ENCODE results near the gene MYCBPAP.

MYCBPAP gene

GRCh38 chr17:50569592-50569991 lies 61.4 kb downstream of the MYCBPAP start:
- CTCF ChIA-PET, result no interaction called here
- POLR2A ChIA-PET (ENCODE audit: low non-redundant PET), result no interaction called here

GRCh38 chr17:50570032-50570431 lies 61.8 kb downstream of the MYCBPAP start:
- no peak for TF ChIP-seq CTCF (conservative IDR thresholded peaks at IDR 0.05; ENCODE audit: low read depth)
- H3K27ac ChIP-seq, result no peak overlapping the region
- ChIA-PET CTCF (no interaction called here), POLR2A (ENCODE audit: low non-redundant PET) (no interaction called here)
- DNase-seq (ENCODE audit: low spot score), result no peak

More at GRCh38 chr17:50569592-50569991, 61.4 kb downstream of the MYCBPAP start:
- TF ChIP-seq CTCF (conservative IDR thresholded peaks at IDR 0.05; ENCODE audit: low read depth), result no peak
- no peak overlapping the region for H3K27ac ChIP-seq
- no peak for DNase-seq (ENCODE audit: low spot score)

- H3K27ac ChIP-seq, result no peak overlapping the region
- TF ChIP-seq CTCF (conservative IDR thresholded peaks at IDR 0.05; ENCODE audit: low read depth), result no peak
- CTCF ChIA-PET, result no interaction called here
- DNase-seq (ENCODE audit: low spot score), result no peak
- POLR2A ChIA-PET (ENCODE audit: low non-redundant PET), result no interaction called here
Measured at GRCh38 chr17:50570528-50570927, 62.3 kb downstream of the MYCBPAP start.

- no peak overlapping the region for H3K27ac ChIP-seq
- POLR2A ChIA-PET (ENCODE audit: low non-redundant PET), result no interaction called here
- CTCF ChIA-PET, result interaction anchor here (0.7 kb wide), 1 partner anchor 93 kb away, joined by 3 read pairs; no protein-coding TSS in a partner anchor
- no peak for TF ChIP-seq CTCF (conservative IDR thresholded peaks at IDR 0.05; ENCODE audit: low read depth)
- DNase-seq (ENCODE audit: low spot score), result no peak
Measured at GRCh38 chr17:50571681-50572080, 63.4 kb downstream of the MYCBPAP start.

GRCh38 chr17:50572541-50572940 lies 64.3 kb downstream of the MYCBPAP start:
- no peak for DNase-seq (ENCODE audit: low spot score)
- TF ChIP-seq CTCF (conservative IDR thresholded peaks at IDR 0.05; ENCODE audit: low read depth), result no peak
- ChIA-PET POLR2A (ENCODE audit: low non-redundant PET) (no interaction called here), CTCF (interaction anchor here (0.7 kb wide), 1 partner anchor 93 kb away, joined by 3 read pairs; no protein-coding TSS in a partner anchor)
- H3K27ac ChIP-seq, result no peak overlapping the region

- no peak for TF ChIP-seq CTCF (conservative IDR thresholded peaks at IDR 0.05; ENCODE audit: low read depth)
- ChIA-PET CTCF (interaction anchor here (1.2 kb wide), 1 partner anchor 57 kb away, joined by 3 read pairs; no protein-coding TSS in a partner anchor), POLR2A (ENCODE audit: low non-redundant PET) (interaction anchor here (0.6 kb wide), 1 partner anchor 144 kb away, joined by 3 read pairs; no protein-coding TSS in a partner anchor)
- H3K27ac ChIP-seq, result no peak overlapping the region
- DNase-seq (ENCODE audit: low spot score), result no peak
Measured at GRCh38 chr17:50573866-50574611, 65.8 kb downstream of the MYCBPAP start.
